Esophagus squamous epithelium (tissue), 4 donors: Measurements from ENCODE around the gene SIGLEC12.

Experiments used
- CTCF ChIP-seq, 6 experiments: fragments of 450-650 bp in 4 of 6; fragments of 200-600 bp in 2 of 6; sonication (generic) in 2 of 6; IDR thresholded peaks; one replicate each; pipeline ENCODE4 v1.5.1; 2016 to 2019; ENCODE audit warnings: antibody characterized with exemption in 6 of 6, mild to moderate bottlenecking in 4 of 6, moderate library complexity in 4 of 6
- POLR2A ChIP-seq, 4 donors: fragments of 450-650 bp; IDR thresholded peaks; one replicate each; pipeline ENCODE4 v1.6.1; 2017; ENCODE audit warnings: antibody characterized with exemption in 4 of 4, mild to moderate bottlenecking in 4 of 4, moderate library complexity in 3 of 4

GRCh38 chr19:51520728-51521127 lies 19.1 kb upstream of the SIGLEC12 start:
- TF ChIP-seq POLR2A (IDR thresholded peaks at IDR 0.05) (no peak), CTCF (IDR thresholded peaks at IDR 0.05) (no peak)
